NCI-H1048 (cell line): Measurements from ENCODE around the gene MEIOB.
"Not testable (repeated sequence)": the region's sequence is repeated elsewhere in the genome, so short reads cannot be mapped to it uniquely, and the experiment has no call there.

Source experiments
- DNase-seq: peaks from one replicate; lab custom pipeline; 2025; lab: John Stamatoyannopoulos, UW

MEIOB gene

GRCh38 chr16:1907226-1907860 is 35.4 kb upstream of the MEIOB start:
- DNase-seq: no peak

GRCh38 chr16:1906846-1907165 is 34.8 kb upstream of the MEIOB start:
- DNase-seq: no peak

- no peak for DNase-seq
These were observed 34.3 kb upstream of the MEIOB start for GRCh38 chr16:1906055-1906845.

- DNase-seq: no peak
These were observed 32.2 kb upstream of the MEIOB start for GRCh38 chr16:1903845-1904840.

GRCh38 chr16:1903220-1903574 is 31.2 kb upstream of the MEIOB start:
- DNase-seq: no peak

GRCh38 chr16:1902547-1903219 is 30.7 kb upstream of the MEIOB start:
- DNase-seq: no peak

GRCh38 chr16:1900452-1900774 is 28.4 kb upstream of the MEIOB start:
- DNase-seq: no peak

- no peak for DNase-seq
These were observed 27.9 kb upstream of the MEIOB start for GRCh38 chr16:1899641-1900451.

GRCh38 chr16:1897692-1898091 is 25.7 kb upstream of the MEIOB start:
- DNase-seq: not testable (repeated sequence)

GRCh38 chr16:1895949-1896675 is 24.1 kb upstream of the MEIOB start:
- DNase-seq: no peak

GRCh38 chr16:1895068-1895467 is 23.1 kb upstream of the MEIOB start:
- DNase-seq: no peak

- no peak for DNase-seq
These were observed 18.7 kb upstream of the MEIOB start for GRCh38 chr16:1890708-1891050.

GRCh38 chr16:1890024-1890707 is 18.2 kb upstream of the MEIOB start:
- no peak for DNase-seq

GRCh38 chr16:1887711-1888354 is 15.9 kb upstream of the MEIOB start:
- no peak for DNase-seq

- DNase-seq: no peak
These were observed 12.9 kb upstream of the MEIOB start for GRCh38 chr16:1884889-1885288.

- DNase-seq: no peak
These were observed 12.3 kb upstream of the MEIOB start for GRCh38 chr16:1884155-1884760.

- not testable (repeated sequence) for DNase-seq
These were observed 9.2 kb upstream of the MEIOB start for GRCh38 chr16:1881172-1881571.

- no peak for DNase-seq
These were observed 7.5 kb upstream of the MEIOB start for GRCh38 chr16:1879477-1879876.

- no peak for DNase-seq
These were observed 6.3 kb upstream of the MEIOB start for GRCh38 chr16:1878256-1878655.
